Measurements from ENCODE around the gene MAP10.

Gene MAP10

DNA sequence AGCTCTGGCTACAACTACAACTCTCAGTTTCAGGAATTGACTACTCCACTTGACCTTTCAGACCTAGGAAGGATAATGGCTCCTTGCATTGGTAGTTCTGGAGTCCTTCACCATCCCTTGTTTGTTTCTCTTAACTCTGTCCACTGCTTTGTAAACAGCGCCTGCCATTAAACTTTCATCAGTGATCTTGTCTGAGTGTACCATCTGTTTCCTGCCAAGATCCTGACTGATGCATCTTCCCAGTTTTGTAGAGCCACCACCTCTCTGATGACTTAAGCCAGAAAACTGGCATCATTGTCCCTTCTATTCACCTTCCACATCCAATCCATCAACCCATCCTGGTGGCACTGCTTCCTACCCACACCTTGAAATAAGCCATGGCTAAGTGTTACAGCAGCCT lies 15.2 kb downstream of the MAP10 start:
- no peak overlapping the region for H3K4ac ChIP-seq (ENCODE audit: low read depth, low read length)
- H3K4me3 ChIP-seq (ENCODE audit: low read depth, low read length) = no peak overlapping the region
- no peak overlapping the region for H2BK5ac ChIP-seq (ENCODE audit: low read depth, low read length, poor library complexity)
- no peaks in the 10 kb centered on the region for H3K79me1 ChIP-seq (ENCODE audit: low read length)
- no peak overlapping the region for H2BK120ac ChIP-seq (ENCODE audit: insufficient read depth, low read length, poor library complexity)
- H3K14ac ChIP-seq (ENCODE audit: low read length) = no peak overlapping the region
- no CpG with 5 or more reads among the region's 1 CpG for WGBS (ENCODE audit: extremely low coverage, insufficient coverage, insufficient read length)
- H4K8ac ChIP-seq (ENCODE audit: low read depth, low read length) = no peak overlapping the region
- no peak for DNase-seq
- no peak overlapping the region for H2AK5ac ChIP-seq (ENCODE audit: low read length)
- no peaks in the 10 kb centered on the region for H3K4me1 ChIP-seq (ENCODE audit: control insufficient read depth in 1 of 2, insufficient read depth in 2 of 2, low read length in 2 of 2)
- no peak overlapping the region for H2AFZ ChIP-seq (ENCODE audit: insufficient read depth, low read length, poor library complexity)
- no peaks in the 10 kb centered on the region for H3K79me2 ChIP-seq (ENCODE audit: control insufficient read depth, insufficient read depth, low read length, poor library complexity)
- no peaks in the 10 kb centered on the region for H3K9me3 ChIP-seq (ENCODE audit: insufficient read depth, low read depth, low read length)
- no peak overlapping the region for H4K12ac ChIP-seq (ENCODE audit: low read depth, low read length)
- no peak overlapping the region for H3K23ac ChIP-seq (ENCODE audit: low read length)
- no peak overlapping the region for H3K9ac ChIP-seq (ENCODE audit: low read length)
- H3K18ac ChIP-seq (ENCODE audit: low read length) = no peak overlapping the region
- H2BK12ac ChIP-seq (ENCODE audit: low read length) = no peak overlapping the region
- H3K4me2 ChIP-seq (ENCODE audit: low read length) = no peak overlapping the region
- no peak overlapping the region for H4K91ac ChIP-seq (ENCODE audit: low read depth, low read length)
- no peaks in the 10 kb centered on the region for H3K27me3 ChIP-seq (ENCODE audit: insufficient read depth, low read length)
- H3K27ac ChIP-seq (ENCODE audit: low read depth, low read length) = no peak overlapping the region
- no peaks in the 10 kb centered on the region for H3K36me3 ChIP-seq (ENCODE audit: control insufficient read depth in 1 of 2, insufficient read depth in 2 of 2, low read length in 2 of 2)

DNA sequence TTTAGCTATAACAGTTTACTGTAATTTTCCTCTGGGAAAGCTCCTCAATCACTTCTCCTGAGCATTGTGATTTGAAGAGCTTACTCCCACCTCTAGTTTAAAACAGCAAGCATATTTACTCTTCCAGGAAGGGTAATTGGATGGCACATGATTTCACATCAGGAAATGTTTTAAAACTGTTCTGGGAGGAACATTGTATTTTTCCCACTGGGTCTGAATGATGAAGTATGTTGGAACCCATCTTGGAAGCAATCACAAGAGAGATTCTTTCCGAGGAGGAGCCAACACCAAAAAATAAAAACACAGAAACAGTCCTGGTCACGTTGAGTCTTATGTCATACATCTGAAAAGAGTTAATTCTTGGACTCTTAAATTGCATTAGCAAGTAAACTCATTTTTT lies 17.3 kb downstream of the MAP10 start:
- Histone ChIP-seq H3K27ac (ENCODE audit: low read depth, low read length) (no peak overlapping the region), H3K14ac (ENCODE audit: low read length) (no peak overlapping the region), H3K36me3 (ENCODE audit: control insufficient read depth in 1 of 2, insufficient read depth in 2 of 2, low read length in 2 of 2) (no peaks in the 10 kb centered on the region), H3K9ac (ENCODE audit: low read length) (no peak overlapping the region), H4K12ac (ENCODE audit: low read depth, low read length) (no peak overlapping the region), H4K91ac (ENCODE audit: low read depth, low read length) (no peak overlapping the region), H3K18ac (ENCODE audit: low read length) (no peak overlapping the region), H3K4me3 (ENCODE audit: low read depth, low read length) (no peak overlapping the region), H3K23ac (ENCODE audit: low read length) (no peak overlapping the region), H2AFZ (ENCODE audit: insufficient read depth, low read length, poor library complexity) (no peak overlapping the region), H2AK5ac (ENCODE audit: low read length) (no peak overlapping the region), H3K9me3 (ENCODE audit: insufficient read depth, low read depth, low read length) (no peaks in the 10 kb centered on the region), H3K4ac (ENCODE audit: low read depth, low read length) (no peak overlapping the region), H2BK5ac (ENCODE audit: low read depth, low read length, poor library complexity) (no peak overlapping the region), H3K27me3 (ENCODE audit: insufficient read depth, low read length) (no peaks in the 10 kb centered on the region), H3K79me2 (ENCODE audit: control insufficient read depth, insufficient read depth, low read length, poor library complexity) (no peaks in the 10 kb centered on the region), H2BK120ac (ENCODE audit: insufficient read depth, low read length, poor library complexity) (no peak overlapping the region), H3K4me1 (ENCODE audit: control insufficient read depth in 1 of 2, insufficient read depth in 2 of 2, low read length in 2 of 2) (no peaks in the 10 kb centered on the region), H2BK12ac (ENCODE audit: low read length) (no peak overlapping the region), H3K79me1 (ENCODE audit: low read length) (no peaks in the 10 kb centered on the region), H3K4me2 (ENCODE audit: low read length) (no peak overlapping the region), H4K8ac (ENCODE audit: low read depth, low read length) (no peak overlapping the region)
- no CpG with 5 or more reads among the region's 2 CpGs for WGBS (ENCODE audit: extremely low coverage, insufficient coverage, insufficient read length)
- DNase-seq = no peak

- Histone ChIP-seq H4K8ac (ENCODE audit: low read depth, low read length) (no peak overlapping the region), H4K91ac (ENCODE audit: low read depth, low read length) (no peak overlapping the region), H2BK12ac (ENCODE audit: low read length) (no peak overlapping the region), H3K27me3 (ENCODE audit: insufficient read depth, low read length) (no peaks in the 10 kb centered on the region), H3K9ac (ENCODE audit: low read length) (no peak overlapping the region), H3K4me2 (ENCODE audit: low read length) (no peak overlapping the region), H3K27ac (ENCODE audit: low read depth, low read length) (no peak overlapping the region), H2BK120ac (ENCODE audit: insufficient read depth, low read length, poor library complexity) (no peak overlapping the region), H3K4me1 (ENCODE audit: control insufficient read depth in 1 of 2, insufficient read depth in 2 of 2, low read length in 2 of 2) (no peaks in the 10 kb centered on the region), H3K79me1 (ENCODE audit: low read length) (no peaks in the 10 kb centered on the region), H3K18ac (ENCODE audit: low read length) (no peak overlapping the region), H2BK5ac (ENCODE audit: low read depth, low read length, poor library complexity) (no peak overlapping the region), H2AFZ (ENCODE audit: insufficient read depth, low read length, poor library complexity) (no peak overlapping the region), H3K4me3 (ENCODE audit: low read depth, low read length) (no peak overlapping the region), H3K79me2 (ENCODE audit: control insufficient read depth, insufficient read depth, low read length, poor library complexity) (no peaks in the 10 kb centered on the region), H3K4ac (ENCODE audit: low read depth, low read length) (no peak overlapping the region), H3K14ac (ENCODE audit: low read length) (no peak overlapping the region), H3K36me3 (ENCODE audit: control insufficient read depth in 1 of 2, insufficient read depth in 2 of 2, low read length in 2 of 2) (no peaks in the 10 kb centered on the region), H3K23ac (ENCODE audit: low read length) (no peak overlapping the region), H2AK5ac (ENCODE audit: low read length) (no peak overlapping the region), H4K12ac (ENCODE audit: low read depth, low read length) (no peak overlapping the region), H3K9me3 (ENCODE audit: insufficient read depth, low read depth, low read length) (no peaks in the 10 kb centered on the region)
- WGBS (ENCODE audit: extremely low coverage, insufficient coverage, insufficient read length) = no CpG with 5 or more reads among the region's 1 CpG
- no peak for DNase-seq
Measured at GRCh38 chr1:232826318-232826717, 21.1 kb downstream of the MAP10 start.

- Histone ChIP-seq H3K4me1 (ENCODE audit: control insufficient read depth in 1 of 2, insufficient read depth in 2 of 2, low read length in 2 of 2) (no peaks in the 10 kb centered on the region), H3K79me1 (ENCODE audit: low read length) (no peaks in the 10 kb centered on the region), H3K4me2 (ENCODE audit: low read length) (no peak overlapping the region), H3K18ac (ENCODE audit: low read length) (no peak overlapping the region), H3K79me2 (ENCODE audit: control insufficient read depth, insufficient read depth, low read length, poor library complexity) (no peaks in the 10 kb centered on the region), H2AK5ac (ENCODE audit: low read length) (no peak overlapping the region), H2BK120ac (ENCODE audit: insufficient read depth, low read length, poor library complexity) (no peak overlapping the region), H4K91ac (ENCODE audit: low read depth, low read length) (no peak overlapping the region), H2BK5ac (ENCODE audit: low read depth, low read length, poor library complexity) (no peak overlapping the region), H3K9ac (ENCODE audit: low read length) (no peak overlapping the region), H4K8ac (ENCODE audit: low read depth, low read length) (no peak overlapping the region), H3K36me3 (ENCODE audit: control insufficient read depth in 1 of 2, insufficient read depth in 2 of 2, low read length in 2 of 2) (no peaks in the 10 kb centered on the region), H3K23ac (ENCODE audit: low read length) (peak overlapping the region; percentile 33), H2AFZ (ENCODE audit: insufficient read depth, low read length, poor library complexity) (no peak overlapping the region), H3K27ac (ENCODE audit: low read depth, low read length) (no peak overlapping the region), H2BK12ac (ENCODE audit: low read length) (no peak overlapping the region), H3K27me3 (ENCODE audit: insufficient read depth, low read length) (no peaks in the 10 kb centered on the region), H3K4ac (ENCODE audit: low read depth, low read length) (no peak overlapping the region), H3K9me3 (ENCODE audit: insufficient read depth, low read depth, low read length) (no peaks in the 10 kb centered on the region), H4K12ac (ENCODE audit: low read depth, low read length) (no peak overlapping the region), H3K14ac (ENCODE audit: low read length) (no peak overlapping the region), H3K4me3 (ENCODE audit: low read depth, low read length) (no peak overlapping the region)
- no peak for DNase-seq
- whole genome bisulfite sequencing (ENCODE audit: extremely low coverage, insufficient coverage, insufficient read length) = no CpG with 5 or more reads among the region's 2 CpGs
Measured at GRCh38 chr1:232830661-232831060, 25.4 kb downstream of the MAP10 start.

All from trophoblast cell (in vitro differentiated cells and primary cell).